Activated CD4-positive, alpha-beta memory T cell treated with anti-CD3 and anti-CD28 coated beads, Interleukin-2, amount 10 ng/mL, durations not matched to agents 7 days and 5 days (primary cell): Measurements from ENCODE around the gene PHPT1. TPM values are rescaled to one million over a fixed set of nuclear protein-coding genes. Genes with fewer than 3 reads are reported as not detected.

ENCODE experiments used
- CTCF ChIA-PET: fragments of 350-600 bp; sonication (Branson Sonifier 250); formaldehyde crosslinking; loops from one replicate; lab custom pipeline; 2021; ENCODE audit warnings: antibody characterized with exemption, inconsistent platforms; lab: Charles Lee
- POLR2A ChIA-PET: fragments of 350-600 bp; sonication (Branson Sonifier 250); formaldehyde crosslinking; loops from one replicate; lab custom pipeline; 2021; ENCODE audit warnings: antibody characterized with exemption; lab: Charles Lee
- DNase-seq: peaks from one replicate; pipeline ENCODE4 v3.0.0-alpha.2; 2020
- H3K27ac Mint-ChIP-seq: one replicate; pipeline ENCODE4 v1.8.0; 2021; ENCODE audit warnings: mild to moderate bottlenecking, mixed read lengths
- H3K27me3 Mint-ChIP-seq: one replicate; pipeline ENCODE4 v1.8.0; 2021; ENCODE audit warnings: mixed read lengths
- H3K36me3 Mint-ChIP-seq: one replicate; pipeline ENCODE4 v1.8.0; 2021; ENCODE audit warnings: low read depth, mixed read lengths
- H3K4me1 Mint-ChIP-seq: one replicate; pipeline ENCODE4 v1.8.0; 2021; ENCODE audit warnings: mixed read lengths
- H3K4me3 Mint-ChIP-seq: one replicate; pipeline ENCODE4 v1.8.0; 2021; ENCODE audit warnings: mild to moderate bottlenecking, mixed read lengths
- H3K9me3 Mint-ChIP-seq: one replicate; pipeline ENCODE4 v1.8.0; 2021; ENCODE audit warnings: mixed read lengths
- total RNA-seq, 2 experiments: library from RNA; stranded (reverse); gene quantifications; one replicate each; pipeline ENCODE4 v1.2.3, GENCODE V29; 2021

PHPT1 gene
- total RNA-seq, 2 experiments from 2014 or later: 82.3 to 85.4 TPM

- POLR2A ChIA-PET: no interaction called here
- no peak overlapping the region for H3K27ac Mint-ChIP-seq
- no peak for DNase-seq
- H3K4me3 Mint-ChIP-seq: no peak overlapping the region
- CTCF ChIA-PET: no interaction called here
- no peaks in the 10 kb centered on the region for H3K27me3 Mint-ChIP-seq
- peaks cover 31% of the 10 kb centered on the region for H3K36me3 Mint-ChIP-seq
- H3K4me1 Mint-ChIP-seq: peaks cover 4% of the 10 kb centered on the region
- H3K9me3 Mint-ChIP-seq: no peaks in the 10 kb centered on the region
These were observed 23.7 kb upstream of the PHPT1 start for GRCh38 chr9:136825295-136826187.

- no peaks in the 10 kb centered on the region for H3K4me1 Mint-ChIP-seq
- CTCF ChIA-PET: no interaction called here
These were observed 23.0 kb upstream of the PHPT1 start for GRCh38 chr9:136826188-136826541.

GRCh38 chr9:136826703-136827582, 22.3 kb upstream of the PHPT1 start:
- ChIA-PET POLR2A (interaction anchor here (0.6 kb wide), 1 partner anchor 19 kb away, joined by 3 read pairs; the partner anchor contains the start of gene RABL6), CTCF (interaction anchor here (0.7 kb wide), 1 partner anchor 15 kb away, joined by 3 read pairs; the partner anchor contains the start of gene AJM1)
- no peak for DNase-seq
- no peak overlapping the region for H3K27ac Mint-ChIP-seq
- no peaks in the 10 kb centered on the region for H3K27me3 Mint-ChIP-seq
- no peaks in the 10 kb centered on the region for H3K4me1 Mint-ChIP-seq
- H3K36me3 Mint-ChIP-seq: peaks cover 32% of the 10 kb centered on the region
- H3K9me3 Mint-ChIP-seq: no peaks in the 10 kb centered on the region
- no peak overlapping the region for H3K4me3 Mint-ChIP-seq

More at GRCh38 chr9:136826188-136826541, 23.0 kb upstream of the PHPT1 start:
- no peak overlapping the region for H3K27ac Mint-ChIP-seq
- no peaks in the 10 kb centered on the region for H3K9me3 Mint-ChIP-seq
- H3K4me3 Mint-ChIP-seq: no peak overlapping the region
- POLR2A ChIA-PET: no interaction called here
- DNase-seq: no peak
- H3K27me3 Mint-ChIP-seq: no peaks in the 10 kb centered on the region
- H3K36me3 Mint-ChIP-seq: peaks cover 30% of the 10 kb centered on the region

DNA sequence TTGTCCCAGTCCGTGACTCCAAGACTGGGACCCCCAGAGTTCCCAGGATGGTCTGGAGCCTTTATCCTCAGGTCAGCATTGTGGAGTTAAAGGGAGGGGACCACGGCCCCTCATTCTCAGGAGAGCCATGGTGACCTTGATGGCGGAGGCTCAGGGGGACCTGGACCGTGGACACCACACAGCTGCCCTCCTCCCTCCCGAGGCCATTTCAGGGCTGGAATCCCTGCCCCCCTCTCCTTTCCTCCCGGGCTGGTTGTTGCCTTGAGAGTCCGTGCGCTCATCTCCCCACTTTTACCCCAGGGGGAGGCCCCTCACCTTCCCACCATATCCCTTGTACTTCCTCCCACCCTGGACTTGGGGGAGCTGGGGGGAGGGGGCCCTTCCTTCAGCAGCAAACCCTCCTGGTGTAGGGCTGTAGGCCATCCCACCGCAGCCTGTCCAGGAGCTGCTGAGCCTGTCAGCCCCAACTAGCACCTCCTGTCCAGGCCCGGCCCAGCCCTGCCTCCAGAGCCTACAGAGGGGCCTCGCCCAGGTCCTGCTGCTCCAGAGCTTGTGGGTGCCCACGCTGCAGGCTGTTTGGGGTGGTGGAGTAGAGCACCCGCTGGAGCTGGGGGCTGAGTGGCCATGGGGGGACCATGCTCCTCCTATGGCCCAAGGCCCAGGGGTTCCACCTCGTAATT, 21.3 kb upstream of the PHPT1 start:
- ChIA-PET POLR2A (interaction anchor here (1.6 kb wide), 1 partner anchor 15 kb away, joined by 4 read pairs; the partner anchor contains the start of gene AJM1), CTCF (interaction anchor here (1.0 to 1.9 kb wide), 2 partner anchors 14 to 51 kb away, joined by 3 to 7 read pairs; partner anchors contain the start of gene AJM1)
- Mint-ChIP-seq H3K9me3 (no peaks in the 10 kb centered on the region), H3K4me3 (no peak overlapping the region), H3K27ac (no peak overlapping the region), H3K4me1 (no peaks in the 10 kb centered on the region), H3K36me3 (peaks cover 36% of the 10 kb centered on the region), H3K27me3 (no peaks in the 10 kb centered on the region)
- no peak for DNase-seq

DNA sequence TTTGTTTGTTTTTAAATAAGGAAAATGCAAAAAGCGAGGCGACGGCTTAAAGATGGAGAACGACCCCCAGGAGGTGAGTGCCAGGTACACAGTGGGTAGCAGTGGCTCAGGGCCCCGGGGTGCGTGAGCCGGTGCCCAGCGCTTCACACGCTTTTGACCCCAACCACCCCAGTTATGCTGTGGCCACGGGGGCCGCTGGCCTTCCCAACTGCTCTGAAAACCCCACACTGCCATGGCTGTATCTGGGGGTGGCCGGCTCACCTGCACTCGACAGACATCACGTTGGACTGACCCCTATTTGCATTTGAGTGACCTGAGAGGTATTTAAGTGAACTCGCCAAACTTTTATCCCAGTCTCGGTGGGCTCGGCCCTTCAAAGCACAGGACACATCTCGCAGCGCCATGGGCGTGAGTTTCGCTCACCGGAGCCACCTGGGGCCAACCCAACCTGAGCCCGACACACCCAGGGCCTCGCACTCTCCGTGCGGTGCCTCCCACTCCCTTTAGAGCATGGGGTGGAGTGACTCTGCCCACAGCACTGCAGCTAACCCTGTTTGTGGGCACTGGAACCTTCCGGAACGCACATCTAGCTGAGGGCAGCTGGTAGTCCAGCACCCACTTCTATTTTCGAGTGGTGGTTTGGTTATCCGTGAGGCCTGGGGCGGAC, 20.6 kb upstream of the PHPT1 start:
- Mint-ChIP-seq H3K27ac (no peak overlapping the region), H3K4me1 (no peaks in the 10 kb centered on the region)
- CTCF ChIA-PET: interaction anchor here (1.0 to 1.9 kb wide), 2 partner anchors 14 to 50 kb away, joined by 3 to 7 read pairs; partner anchors contain the start of gene AJM1

DNA sequence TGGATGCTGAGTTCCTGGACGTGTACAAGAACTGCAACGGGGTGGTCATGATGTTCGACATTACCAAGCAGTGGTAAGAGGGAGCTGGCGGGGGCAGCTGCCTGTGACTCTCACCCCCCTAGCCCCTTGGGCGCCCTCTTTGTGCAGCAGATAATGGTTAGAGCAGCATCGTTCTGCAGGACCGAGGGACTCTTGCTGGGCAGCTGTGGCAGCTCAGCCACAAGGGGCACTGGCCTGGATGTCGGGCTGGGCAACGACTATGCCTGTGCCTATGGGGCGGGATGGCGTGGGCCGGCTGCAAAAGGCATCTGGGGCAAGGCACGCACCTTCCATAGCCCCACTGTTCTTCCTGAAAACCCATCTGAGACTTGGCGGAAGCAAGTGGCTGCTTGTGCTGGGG, 19.8 kb upstream of the PHPT1 start:
- CTCF ChIA-PET: interaction anchor here (1.9 kb wide), 1 partner anchor 13 kb away, joined by 7 read pairs; the partner anchor contains the start of gene AJM1
- no peak overlapping the region for H3K27ac Mint-ChIP-seq
- no peaks in the 10 kb centered on the region for H3K27me3 Mint-ChIP-seq

More for the DNA sequence above, 20.6 kb upstream of the PHPT1 start:
- Mint-ChIP-seq H3K36me3 (peaks cover 32% of the 10 kb centered on the region), H3K4me3 (no peak overlapping the region), H3K9me3 (no peaks in the 10 kb centered on the region), H3K27me3 (no peaks in the 10 kb centered on the region)
- POLR2A ChIA-PET: interaction anchor here (1.6 kb wide), 1 partner anchor 14 kb away, joined by 4 read pairs; the partner anchor contains the start of gene AJM1
- DNase-seq: no peak

DNA sequence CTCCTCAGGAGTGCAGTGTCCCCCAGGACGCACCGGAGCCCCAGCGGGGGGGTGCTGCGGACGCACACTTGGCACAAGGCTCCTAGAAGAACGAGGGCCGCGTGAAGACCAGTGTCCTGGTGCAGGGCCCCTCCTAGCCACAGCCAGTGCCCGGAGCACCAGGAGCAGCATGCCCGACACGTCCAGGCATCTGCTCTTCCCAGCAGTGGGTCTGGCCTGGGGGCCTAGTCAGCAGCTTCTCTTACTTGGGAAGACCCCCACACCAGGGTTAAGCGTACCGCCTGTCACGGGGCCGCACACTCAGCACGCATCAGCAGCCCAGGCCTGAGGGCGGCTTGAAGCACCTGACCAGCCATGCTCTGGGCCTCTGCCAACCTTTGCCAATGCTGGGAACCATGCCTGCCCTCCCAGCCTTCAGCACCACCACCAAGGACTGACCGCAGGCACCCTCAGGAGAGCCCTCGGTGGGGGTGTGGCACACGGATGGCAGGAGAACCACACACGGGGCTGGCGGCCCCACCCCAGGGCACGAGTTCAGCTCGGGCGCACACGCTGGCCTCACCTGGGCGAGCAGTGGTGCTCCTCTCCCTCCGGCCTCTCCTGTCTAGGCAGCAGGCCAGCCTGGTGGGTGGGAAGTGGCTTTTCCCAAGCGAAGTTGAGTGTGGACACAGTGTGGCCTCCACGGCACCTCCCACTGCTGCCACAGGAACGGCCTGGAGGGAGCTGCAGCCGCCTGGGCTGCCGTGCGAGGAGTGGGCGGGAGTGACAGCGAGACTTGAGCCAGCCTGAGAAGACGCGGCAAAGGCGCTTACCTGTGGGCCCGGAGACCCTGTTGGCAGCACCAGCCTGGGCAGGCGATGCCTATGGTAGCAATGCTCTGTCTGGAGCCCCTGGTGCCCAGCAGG, 19.0 kb upstream of the PHPT1 start:
- Mint-ChIP-seq H3K4me3 (no peak overlapping the region), H3K27ac (no peak overlapping the region), H3K4me1 (no peaks in the 10 kb centered on the region), H3K9me3 (no peaks in the 10 kb centered on the region), H3K27me3 (no peaks in the 10 kb centered on the region), H3K36me3 (peaks cover 23% of the 10 kb centered on the region)
- ChIA-PET POLR2A (interaction anchor here (1.6 to 1.7 kb wide), 2 partner anchors 8 to 12 kb away, joined by 3 to 4 read pairs; partner anchors contain the start of gene AJM1), CTCF (interaction anchor here (1.9 kb wide), 1 partner anchor 12 kb away, joined by 7 read pairs; the partner anchor contains the start of gene AJM1)
- no peak for DNase-seq

More for the DNA sequence above, 19.8 kb upstream of the PHPT1 start:
- Mint-ChIP-seq H3K9me3 (no peaks in the 10 kb centered on the region), H3K36me3 (peaks cover 29% of the 10 kb centered on the region), H3K4me1 (no peaks in the 10 kb centered on the region), H3K4me3 (no peak overlapping the region)
- POLR2A ChIA-PET: interaction anchor here (1.6 kb wide), 1 partner anchor 13 kb away, joined by 4 read pairs; the partner anchor contains the start of gene AJM1
- DNase-seq: no peak

DNA sequence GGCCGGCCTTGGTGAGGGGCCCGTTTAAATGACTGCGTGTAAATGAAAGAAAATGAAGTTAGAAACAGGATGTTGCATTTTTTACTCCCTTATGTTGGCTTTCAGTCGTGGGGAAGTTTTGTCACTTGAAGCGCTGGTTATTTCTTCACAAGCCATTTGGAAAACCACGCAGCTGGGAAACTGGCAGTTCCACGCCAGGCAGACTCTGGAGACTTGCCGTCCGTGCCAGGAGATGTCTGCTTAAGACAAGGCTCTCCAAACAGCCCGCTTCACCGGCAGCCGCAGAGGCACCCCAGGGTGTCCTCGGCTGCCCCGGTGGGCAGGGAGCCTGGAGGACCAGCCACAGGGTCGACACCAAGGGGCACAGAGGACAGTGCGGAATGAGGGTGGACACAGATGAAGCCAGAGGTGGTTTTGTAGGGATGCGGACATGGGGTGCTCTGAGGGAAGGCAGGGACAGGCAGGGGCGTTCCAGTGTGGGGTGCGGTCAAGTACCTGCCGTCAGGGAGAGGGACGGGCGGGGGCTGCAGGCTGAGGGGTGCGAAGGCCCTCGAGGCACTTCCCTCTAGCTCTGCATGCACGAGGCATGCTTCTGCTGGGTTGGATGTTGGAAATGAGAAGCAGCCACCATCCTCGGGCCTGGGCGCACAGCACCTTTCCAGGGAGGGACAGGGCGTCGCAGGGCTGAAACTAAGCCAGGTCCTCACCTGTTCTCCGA, 18.0 kb upstream of the PHPT1 start:
- no peaks in the 10 kb centered on the region for H3K27me3 Mint-ChIP-seq
- H3K27ac Mint-ChIP-seq: no peak overlapping the region
- peaks cover 17% of the 10 kb centered on the region for H3K36me3 Mint-ChIP-seq
- DNase-seq: no peak
- ChIA-PET CTCF (interaction anchor here (1.2 kb wide), 1 partner anchor 11 kb away, joined by 5 read pairs; the partner anchor contains the start of gene AJM1), POLR2A (interaction anchor here (1.7 kb wide), 1 partner anchor 9 kb away, joined by 3 read pairs; no protein-coding TSS in a partner anchor)
- H3K4me3 Mint-ChIP-seq: no peak overlapping the region
- no peaks in the 10 kb centered on the region for H3K4me1 Mint-ChIP-seq
- H3K9me3 Mint-ChIP-seq: no peaks in the 10 kb centered on the region

- Mint-ChIP-seq H3K36me3 (peaks cover 17% of the 10 kb centered on the region), H3K4me3 (no peak overlapping the region), H3K27ac (no peak overlapping the region), H3K27me3 (no peaks in the 10 kb centered on the region), H3K9me3 (no peaks in the 10 kb centered on the region), H3K4me1 (no peaks in the 10 kb centered on the region)
- no peak for DNase-seq
- ChIA-PET CTCF (interaction anchor here (1.2 kb wide), 1 partner anchor 11 kb away, joined by 5 read pairs; the partner anchor contains the start of gene AJM1), POLR2A (interaction anchor here (1.7 kb wide), 1 partner anchor 9 kb away, joined by 3 read pairs; no protein-coding TSS in a partner anchor)
These were observed 17.5 kb upstream of the PHPT1 start for GRCh38 chr9:136831720-136832104.

DNA sequence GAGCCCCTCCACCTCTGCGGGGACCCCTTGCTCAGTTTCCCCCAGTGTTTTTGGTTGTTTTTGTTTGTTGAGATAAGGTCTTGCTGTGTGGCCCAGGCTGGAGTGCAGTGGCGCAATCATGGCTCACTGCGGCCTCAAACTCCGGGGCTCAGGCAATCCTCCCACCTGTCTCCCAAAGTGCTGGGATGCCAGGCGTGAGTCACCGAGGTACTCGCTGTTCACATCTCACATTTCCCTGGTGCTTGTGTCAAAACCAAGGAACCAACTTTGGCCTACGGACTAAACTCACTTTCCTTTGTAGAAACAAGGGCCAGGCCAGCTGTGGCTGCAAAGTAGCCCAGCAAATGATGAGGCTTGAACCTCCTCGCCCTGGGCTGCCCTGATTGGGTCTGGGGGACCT, 16.6 kb upstream of the PHPT1 start:
- H3K27ac Mint-ChIP-seq: no peak overlapping the region
- no peaks in the 10 kb centered on the region for H3K9me3 Mint-ChIP-seq
- H3K27me3 Mint-ChIP-seq: no peaks in the 10 kb centered on the region
- H3K4me3 Mint-ChIP-seq: no peak overlapping the region
- peaks cover 17% of the 10 kb centered on the region for H3K36me3 Mint-ChIP-seq
- ChIA-PET CTCF (no interaction called here), POLR2A (no interaction called here)
- no peak for DNase-seq
- H3K4me1 Mint-ChIP-seq: no peaks in the 10 kb centered on the region
